ENCODE data around the gene UCHL3. TPM values are rescaled to one million over a fixed set of nuclear protein-coding genes. Genes with fewer than 3 reads are reported as not detected.
A peak's percentile ranks its signal among the peaks of the same experiment; 100 is the strongest.

The UCHL3 gene
- total and polyA plus RNA-seq, 2 of the 4 experiments (the other 2 are of a cell fraction) = 63.8 to 68.3 TPM

DNA sequence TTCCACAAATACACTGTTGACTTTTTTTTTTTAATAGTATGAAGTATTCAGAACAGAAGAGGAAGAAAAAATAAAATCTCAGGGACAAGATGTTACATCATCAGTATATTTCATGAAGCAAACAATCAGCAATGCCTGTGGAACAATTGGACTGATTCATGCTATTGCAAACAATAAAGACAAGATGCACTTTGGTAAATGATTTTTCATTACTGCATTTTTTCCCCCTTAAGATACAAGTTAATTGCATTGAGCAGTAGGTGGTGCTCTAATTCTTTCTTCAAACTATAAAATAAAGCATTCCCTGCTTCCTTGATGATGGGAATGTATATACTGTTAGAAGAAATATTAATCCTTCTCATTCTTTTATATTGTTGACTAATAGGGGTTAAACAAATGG is 17.1 kb downstream of the UCHL3 start:
- Histone ChIP-seq H3K27ac (ENCODE audit: insufficient read depth, low read length) (no peak overlapping the region), H4K5ac (ENCODE audit: low read depth, low read length) (no peak overlapping the region), H3K14ac (replicated peaks; ENCODE audit: low read depth, low read length) (no peak overlapping the region), H4K8ac (ENCODE audit: low read depth in 2 of 2, low read length in 2 of 2) (no peak overlapping the region), H3K18ac (ENCODE audit: low read depth, low read length) (no peak overlapping the region), H3K4me3 (ENCODE audit: insufficient read depth, low read depth, low read length) (no peak overlapping the region), H2BK20ac (ENCODE audit: low read depth, low read length) (no peak overlapping the region), H3K4me1 (ENCODE audit: control insufficient read depth, insufficient read depth, low read length) (peaks cover 3% of the 10 kb centered on the region), H2BK5ac (ENCODE audit: low read depth, low read length, poor library complexity, severe bottlenecking) (peak overlapping the region; percentile 26), H2BK15ac (ENCODE audit: low read depth, low read length) (no peak overlapping the region), H4K20me1 (ENCODE audit: insufficient read depth, low read length) (no peaks in the 10 kb centered on the region; the same call in 1 of the 2 replicates), H2AK9ac (replicated peaks; ENCODE audit: low read depth, low read length, poor library complexity) (no peak overlapping the region), H3K56ac (ENCODE audit: extremely low read depth, insufficient read depth, low read length) (no peak overlapping the region), H3K23ac (ENCODE audit: low read depth, low read length) (no peak overlapping the region), H3K79me1 (ENCODE audit: low read depth in 1 of 2, low read length in 2 of 2) (peaks cover 0 to 4% of the 10 kb centered on the region in 2 experiments; a peak in 3 of 4 replicates), H3K4me2 (ENCODE audit: low read depth, low read length) (no peak overlapping the region), H4K91ac (ENCODE audit: insufficient read depth, low read depth, low read length) (no peak overlapping the region), H2AK5ac (ENCODE audit: low read depth, low read length) (no peak overlapping the region), H2AFZ (replicated peaks; ENCODE audit: low read length, poor library complexity) (no peak overlapping the region), H3K9ac (ENCODE audit: low read depth, low read length) (no peak overlapping the region), H3K4ac (ENCODE audit: low read depth, low read length) (no peak overlapping the region), H3K27me3 (ENCODE audit: control insufficient read depth, insufficient read depth, low read length) (no peaks in the 10 kb centered on the region), H3K36me3 (ENCODE audit: control insufficient read depth, insufficient read depth, low read length) (peaks cover 6% of the 10 kb centered on the region), H2BK120ac (ENCODE audit: low read depth, low read length) (no peak overlapping the region), H3K9me1 (ENCODE audit: insufficient read depth, low read length) (no peaks in the 10 kb centered on the region), H3K9me3 (ENCODE audit: control insufficient read depth, insufficient read depth, low read length) (no peaks in the 10 kb centered on the region)
- in situ Hi-C loops (cut with MboI; ENCODE audit: low sequenced_read_pairs) (loop anchor here (25.0 kb wide), 2 partner anchors 246 to 896 kb away; no protein-coding TSS in a partner anchor), dilution Hi-C loops (cut with HindIII; ENCODE audit: low sequenced_read_pairs, unreplicated experiment) (no loop called here), intact Hi-C loops (cut with micrococcal nuclease) (loop anchor here (1.0 to 10.0 kb wide), 5 partner anchors 71 to 1336 kb away; no protein-coding TSS in a partner anchor)
- no TSS peak for BruUV-seq (replicated peaks)
- ChIA-PET POLR2A (ENCODE audit: unreplicated experiment) (no interaction called here), CTCF (no interaction called here)
- TF ChIP-seq POLR2A (IDR thresholded peaks at IDR 0.05; ENCODE audit: low read depth, low read length) (no peak), CEBPB (IDR thresholded peaks at IDR 0.05; ENCODE audit: low read depth, low read length) (peak; percentile 60; the same call in 1 of the 2 replicates), SMC3 (IDR thresholded peaks at IDR 0.05; ENCODE audit: low read depth, low read length) (peak; percentile 53), CHD1 (IDR thresholded peaks at IDR 0.05; ENCODE audit: low read depth, low read length) (no peak), FOS (IDR thresholded peaks at IDR 0.05; ENCODE audit: low read depth, low read length) (no peak), MAFK (IDR thresholded peaks at IDR 0.05; ENCODE audit: low read depth, low read length) (no peak), NFE2L2 (IDR thresholded peaks at IDR 0.05; ENCODE audit: low read depth, low read length) (no peak), MAZ (IDR thresholded peaks at IDR 0.05; ENCODE audit: borderline replicate concordance, low read depth, low read length) (no peak), MXI1 (IDR thresholded peaks at IDR 0.05; ENCODE audit: borderline replicate concordance, low read depth, low read length) (no peak), RAD21 (IDR thresholded peaks at IDR 0.05; ENCODE audit: low read length) (peak; percentile 71), RCOR1 (IDR thresholded peaks at IDR 0.05; ENCODE audit: insufficient replicate concordance, low read length) (no peak), RFX5 (IDR thresholded peaks at IDR 0.05; ENCODE audit: low read depth, low read length) (no peak), BHLHE40 (IDR thresholded peaks at IDR 0.05; ENCODE audit: low read depth, low read length) (no peak)
- TF ChIP-seq, protein P1, sequence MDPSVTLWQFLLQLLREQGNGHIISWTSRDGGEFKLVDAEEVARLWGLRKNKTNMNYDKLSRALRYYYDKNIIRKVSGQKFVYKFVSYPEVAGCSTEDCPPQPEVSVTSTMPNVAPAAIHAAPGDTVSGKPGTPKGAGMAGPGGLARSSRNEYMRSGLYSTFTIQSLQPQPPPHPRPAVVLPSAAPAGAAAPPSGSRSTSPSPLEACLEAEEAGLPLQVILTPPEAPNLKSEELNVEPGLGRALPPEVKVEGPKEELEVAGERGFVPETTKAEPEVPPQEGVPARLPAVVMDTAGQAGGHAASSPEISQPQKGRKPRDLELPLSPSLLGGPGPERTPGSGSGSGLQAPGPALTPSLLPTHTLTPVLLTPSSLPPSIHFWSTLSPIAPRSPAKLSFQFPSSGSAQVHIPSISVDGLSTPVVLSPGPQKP (IDR thresholded peaks at IDR 0.05; ENCODE audit: borderline replicate concordance, low read depth, low read length) = no peak
- TF ChIP-seq, protein P2, sequence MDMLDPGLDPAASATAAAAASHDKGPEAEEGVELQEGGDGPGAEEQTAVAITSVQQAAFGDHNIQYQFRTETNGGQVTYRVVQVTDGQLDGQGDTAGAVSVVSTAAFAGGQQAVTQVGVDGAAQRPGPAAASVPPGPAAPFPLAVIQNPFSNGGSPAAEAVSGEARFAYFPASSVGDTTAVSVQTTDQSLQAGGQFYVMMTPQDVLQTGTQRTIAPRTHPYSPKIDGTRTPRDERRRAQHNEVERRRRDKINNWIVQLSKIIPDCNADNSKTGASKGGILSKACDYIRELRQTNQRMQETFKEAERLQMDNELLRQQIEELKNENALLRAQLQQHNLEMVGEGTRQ (IDR thresholded peaks at IDR 0.05; ENCODE audit: low read depth, low read length) = no peak
- TF ChIP-seq, protein P3, sequence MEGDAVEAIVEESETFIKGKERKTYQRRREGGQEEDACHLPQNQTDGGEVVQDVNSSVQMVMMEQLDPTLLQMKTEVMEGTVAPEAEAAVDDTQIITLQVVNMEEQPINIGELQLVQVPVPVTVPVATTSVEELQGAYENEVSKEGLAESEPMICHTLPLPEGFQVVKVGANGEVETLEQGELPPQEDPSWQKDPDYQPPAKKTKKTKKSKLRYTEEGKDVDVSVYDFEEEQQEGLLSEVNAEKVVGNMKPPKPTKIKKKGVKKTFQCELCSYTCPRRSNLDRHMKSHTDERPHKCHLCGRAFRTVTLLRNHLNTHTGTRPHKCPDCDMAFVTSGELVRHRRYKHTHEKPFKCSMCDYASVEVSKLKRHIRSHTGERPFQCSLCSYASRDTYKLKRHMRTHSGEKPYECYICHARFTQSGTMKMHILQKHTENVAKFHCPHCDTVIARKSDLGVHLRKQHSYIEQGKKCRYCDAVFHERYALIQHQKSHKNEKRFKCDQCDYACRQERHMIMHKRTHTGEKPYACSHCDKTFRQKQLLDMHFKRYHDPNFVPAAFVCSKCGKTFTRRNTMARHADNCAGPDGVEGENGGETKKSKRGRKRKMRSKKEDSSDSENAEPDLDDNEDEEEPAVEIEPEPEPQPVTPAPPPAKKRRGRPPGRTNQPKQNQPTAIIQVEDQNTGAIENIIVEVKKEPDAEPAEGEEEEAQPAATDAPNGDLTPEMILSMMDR (conservative IDR thresholded peaks at IDR 0.05; ENCODE audit: low read depth, low read length) = peak; percentile 62
- DNase-seq (peak; percentile 71), ATAC-seq (ENCODE audit: low read depth) (peak; percentile 79)
